Ovary (tissue), 3 donors: ENCODE measurements around the gene PLEKHJ1.

ENCODE experiments used
- CTCF ChIP-seq, 3 donors: fragments of 450-650 bp in 2 of 3; fragments of 200-600 bp in 1 of 3; IDR thresholded peaks; one replicate each; pipeline versions ENCODE4 v1.5.1 to v1.8.0; 2016 to 2022; ENCODE audit warnings: antibody characterized with exemption in 3 of 3, mild to moderate bottlenecking in 1 of 3
- EP300 ChIP-seq: sonication (generic); formaldehyde crosslinking; IDR thresholded peaks from one replicate; pipeline ENCODE4 v1.6.1; 2017; ENCODE audit warnings: antibody characterized with exemption
- POLR2A ChIP-seq: fragments of 450-650 bp; IDR thresholded peaks from one replicate; pipeline ENCODE4 v1.6.1; 2017; ENCODE audit warnings: antibody characterized with exemption, mild to moderate bottlenecking, moderate library complexity
- donor health status: DM: no; HTN: no; CAD: no.

DNA sequence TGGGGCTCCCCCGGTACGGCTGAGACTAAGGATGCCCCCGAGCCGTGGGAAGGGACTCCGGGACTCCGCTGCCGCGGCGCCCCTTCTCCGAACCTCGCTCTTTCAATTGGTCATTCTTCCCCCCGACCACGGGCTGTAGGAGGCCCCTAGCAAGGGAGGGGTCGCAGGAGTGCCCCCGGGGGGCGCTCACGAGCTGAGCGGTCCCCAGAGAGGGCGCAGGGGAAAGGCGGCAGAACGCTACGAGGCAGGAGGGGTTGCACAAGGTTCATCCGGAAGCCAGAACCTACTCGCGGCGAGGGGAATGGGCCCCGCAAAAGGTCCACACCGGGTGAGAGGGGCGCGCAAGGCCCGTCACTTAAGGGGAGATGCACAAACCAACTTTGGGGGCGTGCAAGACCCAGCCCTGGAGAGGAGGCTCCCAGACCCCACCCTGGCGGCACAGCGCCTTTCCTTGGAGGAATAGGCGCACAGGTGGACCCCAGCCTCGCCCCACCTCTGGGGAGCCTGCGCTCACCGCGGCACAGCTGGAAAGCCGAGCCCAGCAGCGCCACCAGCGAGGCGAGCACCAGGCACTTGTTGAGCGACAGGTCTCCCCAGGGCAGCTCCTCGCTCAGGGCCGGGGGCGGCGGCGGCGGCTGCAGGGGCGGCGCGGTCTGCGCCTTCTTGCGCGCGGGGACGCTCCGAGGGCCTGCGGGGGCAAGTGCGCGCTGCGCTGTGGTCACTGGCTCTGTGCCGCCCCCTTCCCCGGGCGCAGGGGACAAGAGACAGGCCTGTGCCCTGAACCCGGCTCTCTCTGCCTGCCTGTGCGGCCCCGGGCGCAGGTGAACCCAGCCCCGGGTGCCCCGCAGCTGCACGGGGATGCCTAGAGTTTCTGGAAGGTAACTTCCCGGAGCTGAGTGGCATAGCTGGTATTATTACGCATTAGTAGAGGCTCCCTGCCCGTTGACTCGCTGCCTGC is 17.3 kb upstream of the PLEKHJ1 start:
- TF ChIP-seq CTCF (IDR thresholded peaks at IDR 0.05) (no peak), POLR2A (no peak), EP300 (no peak)
